Fibroblast of pulmonary artery (primary cell): Measurements from ENCODE around the gene CKS1B.
A peak's percentile ranks its signal among the peaks of the same experiment; 100 is the strongest.

Source experiments
- DNase-seq: peaks from one replicate; pipeline ENCODE4 v3.0.0-alpha.2; 2010; ENCODE audit warnings: low read depth
- H3K4me3 ChIP-seq: replicated peaks from 2 replicates; pipeline ENCODE4 v1.5.1; 2011; ENCODE audit warnings: low read depth, mild to moderate bottlenecking, control low read depth, low read length, moderate library complexity
- CTCF ChIP-seq: IDR thresholded peaks from 2 replicates; pipeline ENCODE4 v1.5.1; 2011; ENCODE audit warnings: mild to moderate bottlenecking, control low read depth, low read length, inconsistent platforms; ENCODE audit errors: missing control alignments

The CKS1B gene

GRCh38 chr1:155004352-155005075 is 30.0 kb downstream of the CKS1B start:
- DNase-seq: no peak
- H3K4me3 ChIP-seq: peak overlapping the region; percentile 90
- no peak for TF ChIP-seq CTCF

GRCh38 chr1:155005076-155006011 is 30.9 kb downstream of the CKS1B start:
- no peak overlapping the region for H3K4me3 ChIP-seq
- no peak for DNase-seq
- TF ChIP-seq CTCF: no peak

- no peak for TF ChIP-seq CTCF
- DNase-seq: peak; percentile 40
- H3K4me3 ChIP-seq: no peak overlapping the region
These were observed 32.2 kb downstream of the CKS1B start for GRCh38 chr1:155006601-155007101.

GRCh38 chr1:155007251-155007828 is 32.9 kb downstream of the CKS1B start:
- no peak for TF ChIP-seq CTCF
- no peak for DNase-seq
- no peak overlapping the region for H3K4me3 ChIP-seq

GRCh38 chr1:155008015-155008941 is 33.8 kb downstream of the CKS1B start:
- no peak for DNase-seq
- no peak for TF ChIP-seq CTCF
- H3K4me3 ChIP-seq: no peak overlapping the region

- TF ChIP-seq CTCF: no peak
- no peak overlapping the region for H3K4me3 ChIP-seq
- DNase-seq: no peak
These were observed 34.8 kb downstream of the CKS1B start for GRCh38 chr1:155009221-155009711.
